Ectodermal cell (in vitro differentiated cells): ENCODE data around the gene RBBP8.

Experiments
- H3K27ac ChIP-seq: 2 replicates; pipeline ENCODE4 v1.7.0; 2013; ENCODE audit warnings: mild to moderate bottlenecking, low read depth, low read length; ENCODE audit not compliant: insufficient read depth, poor library complexity, severe bottlenecking
- H3K27me3 ChIP-seq: 2 replicates; pipeline ENCODE4 v1.7.0; 2013; ENCODE audit warnings: mild to moderate bottlenecking, low read length; ENCODE audit not compliant: insufficient read depth, control insufficient read depth, poor library complexity, severe bottlenecking
- H3K36me3 ChIP-seq: one replicate; pipeline ENCODE4 v1.7.0; 2013; ENCODE audit warnings: low read length; ENCODE audit not compliant: control insufficient read depth, insufficient read depth
- H3K4me1 ChIP-seq: one replicate; pipeline ENCODE4 v1.7.0; 2013; ENCODE audit warnings: low read length; ENCODE audit not compliant: control insufficient read depth, insufficient read depth
- H3K4me3 ChIP-seq: 2 replicates; pipeline ENCODE4 v1.7.0; 2013; ENCODE audit warnings: low read depth, low read length, control low read depth; ENCODE audit not compliant: insufficient read depth
- H3K9me3 ChIP-seq: 2 replicates; pipeline ENCODE4 v1.7.0; 2013; ENCODE audit warnings: mild to moderate bottlenecking, low read length, moderate library complexity; ENCODE audit not compliant: control insufficient read depth
- WGBS, 2 experiments: methylation state at CpG; one replicate each; pipeline ENCODE4 v1.1.7; 2013; ENCODE audit warnings: missing lambda C conversion rate in 2 of 2; 5-methylcytosine and 5-hydroxymethylcytosine counted together

Gene RBBP8

DNA sequence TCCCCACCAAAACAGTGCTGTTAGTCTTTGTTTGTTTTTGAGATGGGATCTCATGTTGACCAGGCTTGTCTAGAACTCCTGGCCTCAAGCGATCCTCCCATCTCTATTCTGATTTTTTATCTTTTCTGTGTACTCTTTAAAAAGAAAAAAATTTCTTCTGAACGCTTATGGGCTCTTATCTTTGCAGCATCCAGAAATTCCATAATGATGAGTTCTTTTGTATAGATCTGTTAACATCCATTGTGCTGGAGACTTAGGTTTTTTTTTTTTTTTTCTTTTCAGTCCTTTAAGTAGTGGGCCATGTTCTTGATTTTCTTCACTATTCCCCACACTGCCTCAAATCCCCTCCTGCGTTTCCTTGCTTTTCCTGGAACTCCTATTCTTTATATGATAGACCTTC, 31.0 kb downstream of the RBBP8 start:
- H3K27ac ChIP-seq: no peak overlapping the region
- 83 to 85% methylated on average over 1 to 3 of the region's 3 CpGs for WGBS, 2 experiments
- no peak overlapping the region for H3K4me3 ChIP-seq
- peaks cover 4% of the 10 kb centered on the region for H3K36me3 ChIP-seq
- H3K27me3 ChIP-seq: no peaks in the 10 kb centered on the region
- H3K9me3 ChIP-seq: no peaks in the 10 kb centered on the region
- no peaks in the 10 kb centered on the region for H3K4me1 ChIP-seq

DNA sequence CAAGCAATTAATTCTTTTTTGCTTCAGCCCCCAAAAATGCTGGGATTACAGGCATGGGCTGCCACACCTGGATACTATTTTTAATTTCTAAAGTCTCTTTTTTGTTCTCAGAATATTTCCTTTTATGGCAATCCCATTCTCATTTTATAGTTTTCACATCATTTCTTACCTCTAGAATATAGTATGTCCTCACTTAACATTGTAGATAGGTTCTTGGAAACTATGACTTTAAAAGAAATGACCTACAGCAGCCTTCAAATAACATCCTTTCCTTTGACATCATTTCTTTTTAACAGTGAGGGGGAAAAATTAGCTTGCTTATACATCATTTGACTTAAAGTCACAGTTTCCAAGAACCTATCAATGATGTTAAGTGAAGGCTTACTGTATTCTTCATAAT, 31.6 kb downstream of the RBBP8 start:
- Histone ChIP-seq H3K4me1 (no peaks in the 10 kb centered on the region), H3K27ac (no peak overlapping the region), H3K36me3 (peaks cover 4% of the 10 kb centered on the region), H3K4me3 (no peak overlapping the region), H3K27me3 (no peaks in the 10 kb centered on the region), H3K9me3 (no peaks in the 10 kb centered on the region)

DNA sequence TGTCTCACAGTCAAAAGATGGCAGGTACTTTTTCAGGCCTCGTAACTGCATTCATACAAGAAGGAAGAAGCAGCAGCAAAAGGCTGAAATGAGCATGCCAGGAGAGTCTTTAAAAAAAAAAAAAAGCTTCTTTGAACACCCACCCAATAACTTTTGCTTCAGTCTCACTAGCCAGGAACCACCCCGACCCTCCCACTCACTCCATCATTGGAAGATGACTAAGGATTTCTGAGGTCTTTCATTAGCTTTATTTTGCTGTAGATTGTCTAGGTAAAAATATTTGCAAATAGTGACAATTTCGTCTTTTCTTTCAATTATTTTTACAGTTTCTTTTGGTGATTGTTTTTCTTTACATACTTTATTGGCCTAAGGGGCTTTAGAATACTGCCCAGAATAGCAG, 37.9 kb downstream of the RBBP8 start:
- H3K27ac ChIP-seq: no peak overlapping the region
- no peaks in the 10 kb centered on the region for H3K9me3 ChIP-seq
- no peak overlapping the region for H3K4me3 ChIP-seq
- H3K36me3 ChIP-seq: peaks cover 9% of the 10 kb centered on the region
- H3K4me1 ChIP-seq: no peaks in the 10 kb centered on the region
- 87 to 93% methylated on average over 2 to 3 of the region's 3 CpGs for WGBS, 2 experiments
- H3K27me3 ChIP-seq: no peaks in the 10 kb centered on the region

DNA sequence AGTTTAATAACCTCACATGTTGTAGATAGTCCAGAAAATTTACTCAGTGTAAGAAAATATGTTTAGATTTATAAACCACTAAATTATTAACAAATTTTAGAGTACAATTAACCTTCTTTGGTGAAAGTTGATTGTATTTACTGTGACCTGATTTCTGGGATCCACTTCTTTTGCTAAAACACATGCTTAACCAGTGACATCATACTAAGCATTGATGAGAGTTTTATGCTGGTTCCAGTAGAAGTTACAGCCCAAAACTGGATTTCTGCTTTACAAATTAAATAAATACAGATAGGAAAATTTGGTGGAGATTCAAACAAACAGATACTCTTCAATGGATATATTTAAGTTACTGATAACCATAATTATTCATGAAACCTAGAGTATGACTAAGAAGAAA, 40.9 kb downstream of the RBBP8 start:
- Histone ChIP-seq H3K4me1 (no peaks in the 10 kb centered on the region), H3K4me3 (no peak overlapping the region), H3K27ac (no peak overlapping the region), H3K27me3 (no peaks in the 10 kb centered on the region), H3K9me3 (no peaks in the 10 kb centered on the region), H3K36me3 (peaks cover 6% of the 10 kb centered on the region)

DNA sequence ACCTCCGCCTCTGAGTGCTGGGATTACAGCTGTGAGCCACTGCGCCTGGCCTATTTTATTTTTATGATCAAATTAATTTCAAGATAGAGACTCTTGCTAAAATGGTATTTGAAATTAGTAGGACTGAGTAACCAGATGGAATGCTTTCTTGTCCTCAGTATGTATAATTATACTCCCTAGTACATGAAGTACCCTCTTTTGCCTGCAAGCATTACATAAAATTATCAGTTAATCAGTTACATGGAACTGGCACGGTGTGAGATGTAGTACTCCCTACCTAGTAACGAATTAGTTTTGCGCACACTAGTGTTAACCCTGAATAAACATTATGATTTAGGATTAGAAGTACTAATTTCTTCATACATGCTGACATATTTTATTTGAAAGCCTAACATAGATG, 41.6 kb downstream of the RBBP8 start:
- Histone ChIP-seq H3K9me3 (no peaks in the 10 kb centered on the region), H3K27ac (no peak overlapping the region), H3K36me3 (peaks cover 6% of the 10 kb centered on the region), H3K4me3 (no peak overlapping the region), H3K27me3 (no peaks in the 10 kb centered on the region), H3K4me1 (no peaks in the 10 kb centered on the region)
- 92 to 98% methylated on average over 2 to 4 of the region's 5 CpGs for WGBS, 2 experiments

DNA sequence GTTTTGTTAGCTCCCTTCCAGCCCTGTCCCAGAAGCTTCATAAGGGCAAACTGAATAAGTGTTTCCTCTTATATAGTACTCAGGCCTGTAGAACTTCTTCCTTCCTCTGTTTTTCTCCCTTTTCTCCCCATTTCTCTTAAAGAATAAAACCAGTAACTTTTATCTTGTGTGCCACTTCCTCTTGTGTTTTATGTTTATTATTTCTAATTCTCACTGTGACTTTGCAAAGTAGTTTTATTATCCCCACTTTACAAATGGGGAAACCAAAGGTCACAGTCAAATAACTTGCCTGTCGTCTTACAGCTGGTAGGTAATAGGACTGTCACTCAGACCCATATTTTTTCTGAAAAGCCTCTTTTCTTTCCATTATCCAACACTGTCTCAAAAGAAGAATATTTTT, 42.4 kb downstream of the RBBP8 start:
- H3K27me3 ChIP-seq: no peaks in the 10 kb centered on the region
- no peak overlapping the region for H3K4me3 ChIP-seq
- peaks cover 6% of the 10 kb centered on the region for H3K36me3 ChIP-seq
- H3K9me3 ChIP-seq: no peaks in the 10 kb centered on the region
- H3K27ac ChIP-seq: no peak overlapping the region
- WGBS, 2 experiments: 73 to 100% methylated on average over 1 of the region's 1 CpG
- no peaks in the 10 kb centered on the region for H3K4me1 ChIP-seq

DNA sequence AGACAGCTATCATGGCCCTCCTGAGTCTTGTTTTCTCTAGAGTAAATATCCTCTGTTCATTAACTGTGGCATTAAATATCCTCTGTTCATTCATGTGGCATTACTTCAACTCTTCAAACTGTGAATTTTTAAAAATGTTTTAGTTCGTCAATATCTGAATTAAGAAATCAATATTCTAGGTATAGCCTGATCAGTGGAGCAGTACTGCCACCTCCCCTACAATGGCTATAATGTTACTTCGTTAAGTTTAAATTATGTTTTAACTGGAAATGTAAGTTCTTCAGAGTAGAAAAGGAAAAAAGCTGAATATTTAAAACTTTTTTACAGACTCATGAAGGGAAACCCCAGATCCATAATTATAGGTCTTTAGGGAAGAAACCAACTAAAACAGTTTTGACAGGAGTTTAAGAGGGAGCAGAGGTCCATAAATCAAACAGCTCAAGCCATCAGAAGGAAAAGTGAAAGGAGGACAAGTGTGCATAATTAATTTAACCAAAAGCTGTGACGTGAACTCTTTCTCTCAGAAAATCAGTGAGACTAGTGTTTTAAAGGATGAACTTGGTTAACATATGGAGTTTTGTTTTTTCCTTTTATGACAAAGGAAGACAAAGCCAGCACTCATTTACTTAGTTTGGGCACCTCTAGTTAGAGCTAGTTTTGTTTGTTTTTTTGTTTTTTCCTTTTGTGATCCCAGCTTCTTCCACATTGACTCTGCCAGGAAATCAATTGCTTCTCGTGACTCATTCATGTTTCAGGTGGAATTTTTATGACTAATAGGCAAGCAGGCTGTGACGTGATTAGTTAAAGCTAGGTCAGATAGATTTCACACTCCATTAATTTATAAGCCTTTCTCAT, 44.9 kb downstream of the RBBP8 start:
- Histone ChIP-seq H3K4me1 (no peaks in the 10 kb centered on the region), H3K36me3 (peaks cover 6% of the 10 kb centered on the region), H3K9me3 (no peaks in the 10 kb centered on the region), H3K27ac (no peak overlapping the region), H3K4me3 (no peak overlapping the region), H3K27me3 (no peaks in the 10 kb centered on the region)
- WGBS, 2 experiments: 79 to 96% methylated on average over 2 to 4 of the region's 5 CpGs

DNA sequence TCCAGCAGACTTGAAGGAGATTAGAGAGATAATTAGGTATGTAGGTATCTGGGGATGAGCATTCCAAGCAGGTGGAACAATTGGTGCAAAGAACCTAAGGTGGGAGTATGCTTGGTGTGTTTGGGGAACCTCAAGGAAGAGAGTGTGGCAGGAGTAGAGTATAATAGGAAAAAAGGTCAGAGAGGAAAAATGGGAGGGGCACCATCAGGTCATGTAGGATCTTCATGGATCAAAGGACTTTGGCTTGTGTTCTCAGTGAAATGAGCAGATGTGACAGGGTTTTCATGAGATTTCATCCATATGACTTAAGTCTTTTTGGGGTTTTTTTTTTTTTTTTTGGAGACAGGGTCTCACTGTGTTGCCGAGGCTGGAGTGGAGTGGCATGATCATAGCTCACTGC, 47.3 kb downstream of the RBBP8 start:
- Histone ChIP-seq H3K4me3 (no peak overlapping the region), H3K36me3 (no peaks in the 10 kb centered on the region), H3K9me3 (no peaks in the 10 kb centered on the region), H3K27me3 (no peaks in the 10 kb centered on the region), H3K4me1 (no peaks in the 10 kb centered on the region), H3K27ac (no peak overlapping the region)
- WGBS, 2 experiments: 82 to 100% methylated on average over 1 of the region's 1 CpG

DNA sequence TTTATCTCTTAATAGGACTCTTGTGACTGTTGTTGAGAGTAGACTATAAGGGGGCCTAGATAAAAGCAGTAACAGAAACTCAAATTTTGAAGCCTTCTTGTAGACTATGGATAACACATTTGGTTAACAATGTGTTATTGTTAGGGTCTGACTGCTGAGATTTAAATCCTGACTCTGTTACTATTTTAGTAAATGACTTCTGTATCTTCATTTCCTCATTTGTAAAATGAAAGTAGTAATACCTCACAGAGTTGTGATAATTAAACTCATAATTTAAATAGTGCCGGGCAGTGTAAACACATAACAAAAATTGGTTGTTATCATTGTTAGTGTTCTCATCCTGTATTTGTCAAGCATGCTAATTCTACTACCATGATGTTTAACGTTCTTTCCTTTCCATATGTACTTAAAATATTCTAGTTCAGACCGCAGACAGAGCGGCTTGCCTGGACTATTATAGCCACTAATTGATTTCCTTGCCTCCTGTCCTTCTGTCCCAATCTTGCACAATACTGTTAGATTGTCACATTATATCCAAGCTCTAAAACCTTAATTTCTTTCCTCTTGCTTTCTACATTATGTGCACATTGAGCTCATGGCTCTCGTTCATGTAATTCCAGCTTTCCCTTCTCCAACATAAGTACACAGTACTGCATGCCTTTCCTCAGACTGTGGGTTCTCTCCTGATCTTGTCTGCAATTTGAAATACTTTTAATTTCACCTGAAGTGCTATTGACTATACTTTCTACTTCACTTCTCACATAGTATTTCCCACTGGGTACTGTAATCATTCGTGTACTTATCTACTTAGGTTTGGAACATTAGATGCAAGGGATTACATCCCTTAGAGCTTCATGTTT, 48.4 kb downstream of the RBBP8 start:
- Histone ChIP-seq H3K4me3 (no peak overlapping the region), H3K4me1 (no peaks in the 10 kb centered on the region), H3K9me3 (no peaks in the 10 kb centered on the region), H3K36me3 (peaks cover 2% of the 10 kb centered on the region), H3K27ac (no peak overlapping the region), H3K27me3 (no peaks in the 10 kb centered on the region)
- 93% methylated on average over 6 of the region's 6 CpGs for WGBS, 2 experiments

DNA sequence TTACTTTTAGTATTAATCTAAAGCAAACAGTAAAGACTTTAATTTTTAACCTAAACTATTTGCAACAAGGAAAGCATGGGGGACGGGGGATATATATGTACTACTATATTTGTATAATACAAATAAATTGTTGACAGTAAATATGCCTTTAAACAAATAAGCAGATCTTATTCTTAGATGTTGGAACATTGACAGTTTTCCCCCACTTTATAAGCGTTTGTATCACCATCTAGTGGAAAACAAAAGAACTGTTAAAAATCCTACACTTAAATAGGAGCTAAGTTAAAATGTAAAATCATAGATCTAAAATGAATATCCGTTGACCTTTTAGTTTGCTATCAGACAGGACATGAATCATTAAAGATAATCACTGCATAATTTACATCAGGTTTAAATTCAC, 50.0 kb downstream of the RBBP8 start:
- H3K27ac ChIP-seq: no peak overlapping the region
- H3K4me3 ChIP-seq: no peak overlapping the region
- no peaks in the 10 kb centered on the region for H3K4me1 ChIP-seq
- WGBS, 2 experiments: 80 to 90% methylated on average over 1 to 2 of the region's 3 CpGs
- no peaks in the 10 kb centered on the region for H3K9me3 ChIP-seq
- H3K36me3 ChIP-seq: peaks cover 7% of the 10 kb centered on the region
- no peaks in the 10 kb centered on the region for H3K27me3 ChIP-seq
